Activated CD4-positive, CD25-positive, alpha-beta regulatory T cell treated with anti-CD3 and anti-CD28 coated beads, Interleukin-2, amount 50 U/mL, for 24 hours (primary cell): ENCODE results near the gene ATP9A.

Experiments
- ATAC-seq, 2 donors: fragments of 150-1000 bp; cut with Tn5 transposase; one replicate each; pipeline ENCODE4 v1.10.0; 2021; ENCODE audit warnings: mild to moderate bottlenecking in 1 of 2, moderate library complexity in 1 of 2

Gene ATP9A

DNA sequence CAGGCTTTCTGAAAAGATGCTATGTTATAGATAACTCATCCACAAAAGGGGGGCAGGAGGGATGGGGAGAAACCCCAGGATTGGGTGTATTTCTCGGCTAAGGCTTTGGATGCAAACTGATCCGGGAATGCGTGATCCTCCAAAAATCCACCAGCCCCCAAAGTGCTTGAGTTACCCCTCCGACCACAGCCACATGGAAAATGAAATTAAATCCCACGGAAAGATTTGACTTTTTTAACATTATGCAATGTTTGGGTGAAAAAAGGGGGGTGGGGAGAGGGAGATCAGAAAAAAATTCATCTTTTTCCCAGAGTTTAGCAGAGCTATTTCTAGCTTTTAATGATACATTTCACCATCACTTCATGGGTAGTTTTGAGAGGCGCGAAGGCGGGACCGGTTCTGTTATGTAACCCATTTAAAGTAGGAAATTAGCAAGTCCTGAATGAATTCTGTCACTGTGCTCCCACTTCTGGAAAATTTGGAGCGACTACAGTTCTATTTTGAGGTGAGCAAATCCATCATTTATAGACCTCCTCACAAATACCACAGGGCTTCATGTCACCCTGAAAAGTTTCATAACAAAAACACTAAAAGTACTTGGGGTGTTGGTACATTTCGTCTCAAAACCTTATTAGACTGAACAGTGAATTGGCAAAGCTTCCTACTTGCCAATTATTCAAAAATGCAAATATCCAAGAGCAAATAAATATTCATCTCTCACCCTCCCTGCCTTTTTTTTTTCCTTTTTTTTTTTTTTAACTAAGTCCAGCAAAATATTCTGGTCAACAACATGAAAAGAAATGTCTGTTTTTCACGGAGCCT is 173.7 kb downstream of the ATP9A start:
- ATAC-seq = no peak

DNA sequence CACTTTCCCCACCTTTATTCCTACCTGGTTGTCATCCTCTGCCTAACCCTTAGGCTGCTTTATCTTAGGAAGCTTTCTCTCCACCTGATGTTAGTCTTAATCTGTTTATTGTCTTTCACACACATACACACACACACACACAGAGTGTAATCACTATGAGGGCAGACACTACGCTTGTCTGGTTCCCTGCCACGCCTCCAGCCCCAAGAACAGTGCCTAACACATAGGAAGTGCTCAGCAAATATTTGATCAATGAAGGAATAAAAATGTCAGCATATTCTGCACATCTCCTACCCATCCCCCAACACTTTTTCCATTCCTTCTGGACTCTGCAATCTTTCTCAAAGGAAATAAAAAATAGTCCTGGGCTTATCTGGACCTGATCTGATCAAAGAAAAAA is 174.6 kb downstream of the ATP9A start:
- ATAC-seq = no peak

DNA sequence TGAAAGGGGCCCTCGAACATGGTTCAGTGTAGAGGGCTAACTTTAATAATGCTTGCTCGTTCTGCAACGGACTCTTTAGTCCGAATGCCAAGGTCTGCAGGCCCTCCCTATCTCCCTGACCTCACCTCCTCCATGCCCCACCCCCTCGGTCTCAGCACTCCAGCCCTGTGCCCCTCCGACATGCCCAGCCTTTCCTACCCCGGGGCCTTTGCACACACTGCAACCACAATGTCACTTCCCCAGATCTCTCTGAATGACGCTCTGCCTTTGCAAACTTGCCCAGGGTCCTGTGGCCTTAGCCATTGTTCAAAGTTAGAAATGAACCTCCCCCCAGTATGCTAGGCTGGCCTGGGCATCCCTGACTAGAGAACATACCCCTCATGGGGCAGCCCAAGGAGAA is 175.6 kb downstream of the ATP9A start:
- no peak for ATAC-seq

DNA sequence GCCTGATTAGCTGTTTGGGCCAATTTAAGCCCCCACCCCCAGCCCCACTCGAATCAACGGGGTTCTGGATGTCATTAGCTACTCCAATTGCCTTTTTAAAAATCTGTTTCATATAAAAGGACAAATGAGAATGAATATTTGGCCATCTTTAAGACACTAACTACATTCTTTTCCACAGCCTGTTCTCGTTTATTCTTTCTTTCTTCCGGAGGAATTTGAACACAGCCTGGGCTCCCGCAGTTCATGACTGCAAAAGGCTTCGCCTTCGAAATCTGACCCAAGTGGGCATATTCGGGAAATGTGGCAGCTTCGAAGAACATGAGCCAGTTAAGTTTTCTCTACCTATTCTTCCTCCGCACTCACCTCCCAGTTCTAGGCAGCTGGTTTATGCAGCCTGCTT is 176.3 kb downstream of the ATP9A start:
- ATAC-seq = no peak

DNA sequence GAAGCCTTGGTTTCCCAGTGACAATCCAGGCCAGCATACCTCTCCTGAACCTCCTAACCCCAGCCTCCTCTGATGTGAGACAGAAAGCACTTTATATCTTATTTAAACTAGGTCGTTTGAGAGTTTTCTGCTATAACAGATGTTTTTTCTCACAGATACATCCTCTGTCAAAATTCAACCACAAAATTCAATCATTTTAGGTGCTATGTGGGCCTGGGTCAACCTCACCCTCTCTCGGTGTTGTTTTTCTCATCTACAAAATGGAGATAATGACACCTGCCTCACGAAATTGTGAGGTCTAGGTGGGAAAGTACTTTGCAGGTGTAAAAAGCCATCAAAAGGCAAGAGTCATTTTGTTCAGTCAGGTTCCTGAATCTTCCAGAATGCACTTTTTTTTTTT is 179.4 kb downstream of the ATP9A start:
- ATAC-seq = no peak

DNA sequence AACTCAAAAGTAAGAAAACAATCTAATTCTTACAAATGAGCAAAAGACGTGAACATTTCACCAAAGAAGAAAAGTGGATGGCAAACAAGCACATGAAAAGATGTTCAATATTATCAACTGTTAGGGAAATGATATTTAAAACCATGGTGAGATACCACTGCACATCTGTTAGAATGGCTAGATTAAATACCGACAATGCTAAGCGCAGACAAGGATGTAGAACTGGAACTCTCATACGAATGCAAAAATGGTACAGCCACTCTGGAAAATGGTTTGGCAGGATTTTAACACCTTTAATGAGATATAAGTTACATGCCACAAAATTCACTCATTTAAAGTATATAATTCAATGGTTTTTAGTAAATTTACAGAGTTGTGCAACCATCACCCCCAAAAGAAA is 181.0 kb downstream of the ATP9A start:
- no peak for ATAC-seq

DNA sequence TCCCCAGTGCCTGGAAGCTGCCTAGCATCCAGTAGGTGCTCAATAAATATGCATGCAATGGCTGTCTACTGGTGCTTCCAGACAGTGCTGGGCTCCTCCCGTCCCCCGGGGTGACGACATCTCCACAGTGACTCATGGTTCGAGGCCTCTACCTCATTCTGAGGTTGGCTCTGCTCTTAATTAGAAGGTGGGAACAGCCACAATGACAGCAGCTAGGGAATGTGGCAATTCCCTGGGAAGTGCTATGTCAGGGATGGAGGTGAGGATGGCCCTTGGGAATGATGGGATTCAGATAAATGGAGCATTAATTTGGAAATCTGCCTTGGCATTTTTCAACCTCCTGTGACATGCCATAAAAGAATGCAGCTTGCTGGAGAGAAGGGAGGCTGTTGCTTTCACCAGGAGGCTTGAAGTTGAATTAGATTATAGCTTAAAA is 182.2 kb downstream of the ATP9A start:
- no peak for ATAC-seq

DNA sequence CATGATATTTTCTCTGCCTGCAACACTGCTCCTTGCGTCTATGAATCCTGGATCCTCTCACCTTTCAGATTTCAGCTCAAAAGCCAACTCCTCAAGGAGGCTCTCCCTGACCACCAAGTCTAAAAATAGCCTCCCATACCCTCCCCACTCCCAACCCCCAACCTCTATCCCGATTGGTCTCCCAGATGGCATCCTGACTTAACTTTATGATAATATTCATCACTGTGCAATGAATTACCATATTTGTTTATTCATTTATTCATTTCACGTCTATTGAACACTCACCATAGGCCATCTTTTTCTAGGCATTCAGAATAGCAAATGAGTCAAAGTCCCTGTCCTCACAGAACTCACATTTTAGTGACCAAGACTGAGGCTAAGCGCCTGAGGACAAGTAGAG is 183.0 kb downstream of the ATP9A start:
- no peak for ATAC-seq

DNA sequence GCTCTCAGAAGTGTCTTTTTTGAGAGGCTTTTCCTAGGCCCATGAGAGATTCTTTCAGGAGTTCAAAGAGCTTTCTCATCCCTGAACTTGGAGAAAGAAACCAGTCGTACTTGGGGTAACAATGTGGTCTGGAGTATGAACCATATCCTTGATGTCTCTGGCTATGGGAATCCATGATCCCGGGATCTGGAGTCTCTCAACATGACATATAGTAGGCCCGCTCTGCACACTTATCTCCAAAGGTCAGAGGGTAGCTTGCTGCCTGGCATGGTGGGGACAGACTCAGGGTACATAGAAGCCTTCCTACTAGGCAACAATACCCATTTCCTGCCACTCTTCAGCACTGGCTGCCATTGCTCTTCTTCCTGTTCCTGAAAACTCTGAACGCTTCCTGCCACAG is 183.5 kb downstream of the ATP9A start:
- ATAC-seq = no peak

DNA sequence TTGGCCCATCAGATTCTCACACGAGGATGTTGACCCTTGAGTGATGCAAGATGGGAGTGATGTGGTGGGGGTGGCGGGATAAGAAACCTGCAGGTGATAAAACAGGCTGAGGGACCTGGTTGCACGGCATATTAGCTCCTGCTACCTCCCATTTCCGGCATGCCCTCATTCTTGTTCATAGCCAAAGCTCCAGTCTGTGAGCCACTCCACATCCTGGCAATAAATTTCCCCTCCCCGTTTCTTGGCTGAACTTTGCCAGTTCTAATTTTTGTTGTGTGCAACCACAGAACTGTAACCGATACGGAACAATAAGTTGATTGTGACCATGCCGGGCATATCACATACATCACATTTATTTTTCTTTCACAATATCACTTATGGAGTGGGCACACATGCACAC is 184.1 kb downstream of the ATP9A start:
- no peak for ATAC-seq

DNA sequence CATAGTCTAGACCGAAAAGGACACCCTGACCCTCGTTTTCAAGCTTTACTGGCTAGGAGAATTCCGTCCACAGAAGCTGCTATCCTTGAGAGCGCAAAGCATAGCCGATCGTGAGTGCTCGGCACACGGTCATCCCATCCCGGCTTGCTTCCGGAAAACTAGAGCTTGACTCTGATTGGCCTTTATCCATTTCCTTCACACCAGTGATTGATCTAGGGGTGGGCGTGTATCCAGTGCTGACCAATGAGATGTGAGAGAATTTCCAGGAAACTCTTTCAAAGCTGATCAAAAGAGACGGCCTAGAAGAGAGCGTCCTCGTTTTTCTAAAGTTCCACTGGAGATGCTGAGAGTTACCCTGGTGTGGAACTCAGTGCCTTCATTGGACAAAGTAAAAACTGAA is 184.7 kb downstream of the ATP9A start:
- ATAC-seq = no peak

DNA sequence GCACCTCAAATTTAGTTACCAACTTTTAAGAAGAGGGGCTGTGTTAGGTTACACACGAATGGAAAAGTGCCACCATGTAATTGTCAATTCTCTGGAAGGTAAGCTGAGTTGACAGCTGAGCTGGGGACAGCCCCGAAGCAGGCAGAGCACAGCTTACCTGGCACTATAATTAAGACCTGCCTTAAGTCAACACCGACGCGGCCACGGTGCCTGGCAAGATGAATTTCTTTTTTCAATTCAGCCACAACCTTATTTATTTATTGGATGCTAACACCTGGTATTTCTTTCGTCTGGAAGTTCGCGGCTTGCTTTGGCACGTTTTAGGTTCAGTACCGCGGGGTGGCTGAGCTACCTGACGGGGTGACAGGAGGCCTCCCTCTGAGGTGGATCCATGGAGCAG is 185.1 kb downstream of the ATP9A start:
- no peak for ATAC-seq

DNA sequence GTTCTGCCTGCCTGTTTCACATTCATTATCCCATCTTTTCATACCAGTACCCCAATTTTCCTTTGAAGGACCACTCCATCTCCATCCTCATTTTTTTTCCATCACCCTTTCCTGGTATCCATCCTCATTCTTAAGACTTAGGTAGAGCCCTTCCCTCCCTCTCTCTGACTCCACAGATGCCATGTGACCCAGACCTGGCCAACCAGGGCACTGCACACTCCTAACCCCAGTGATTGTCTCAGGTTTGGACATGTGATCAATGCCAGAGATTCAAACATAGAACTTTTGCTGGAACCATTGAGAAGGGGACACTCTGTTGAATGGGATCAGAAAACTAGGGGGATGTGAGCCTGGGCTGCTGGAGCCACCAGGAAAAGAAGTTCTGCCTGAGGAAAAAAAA is 186.6 kb downstream of the ATP9A start:
- no peak for ATAC-seq

DNA sequence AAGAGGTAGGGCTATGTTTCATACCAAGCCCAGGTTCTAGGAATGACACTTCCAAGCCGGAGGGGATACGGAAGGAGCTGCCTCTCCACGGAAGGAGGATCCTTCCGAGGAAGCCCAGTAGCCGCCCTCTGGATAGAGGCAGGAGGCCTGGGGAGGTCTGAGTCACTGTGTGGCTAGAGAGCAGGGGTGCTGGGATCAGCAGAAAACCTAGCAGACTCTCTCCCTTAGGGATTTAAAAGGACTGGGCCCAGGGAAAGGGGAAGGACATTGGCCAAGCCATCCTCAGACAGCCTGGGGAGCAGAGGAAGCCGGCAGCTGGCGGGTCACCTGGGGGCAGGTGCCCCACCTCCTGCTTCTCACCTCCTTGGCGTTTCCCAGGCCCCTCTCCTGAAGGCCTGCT is 189.1 kb downstream of the ATP9A start:
- no peak for ATAC-seq

DNA sequence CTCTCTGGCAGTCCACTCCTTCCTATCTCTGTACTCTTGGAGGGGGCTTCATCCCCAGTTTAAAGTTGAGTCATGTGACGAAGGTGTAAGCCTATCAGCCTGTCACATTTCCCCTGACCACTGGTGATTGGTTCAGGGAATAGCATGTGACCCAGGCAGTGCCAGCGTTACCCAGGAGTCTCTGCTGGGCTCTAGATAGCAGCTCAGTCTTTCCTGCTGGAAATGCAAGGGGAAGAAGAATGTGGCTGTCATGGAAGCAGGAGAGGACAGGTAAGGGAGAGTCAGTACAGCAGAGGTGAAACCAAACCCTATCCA is 190.1 kb downstream of the ATP9A start:
- no peak for ATAC-seq

DNA sequence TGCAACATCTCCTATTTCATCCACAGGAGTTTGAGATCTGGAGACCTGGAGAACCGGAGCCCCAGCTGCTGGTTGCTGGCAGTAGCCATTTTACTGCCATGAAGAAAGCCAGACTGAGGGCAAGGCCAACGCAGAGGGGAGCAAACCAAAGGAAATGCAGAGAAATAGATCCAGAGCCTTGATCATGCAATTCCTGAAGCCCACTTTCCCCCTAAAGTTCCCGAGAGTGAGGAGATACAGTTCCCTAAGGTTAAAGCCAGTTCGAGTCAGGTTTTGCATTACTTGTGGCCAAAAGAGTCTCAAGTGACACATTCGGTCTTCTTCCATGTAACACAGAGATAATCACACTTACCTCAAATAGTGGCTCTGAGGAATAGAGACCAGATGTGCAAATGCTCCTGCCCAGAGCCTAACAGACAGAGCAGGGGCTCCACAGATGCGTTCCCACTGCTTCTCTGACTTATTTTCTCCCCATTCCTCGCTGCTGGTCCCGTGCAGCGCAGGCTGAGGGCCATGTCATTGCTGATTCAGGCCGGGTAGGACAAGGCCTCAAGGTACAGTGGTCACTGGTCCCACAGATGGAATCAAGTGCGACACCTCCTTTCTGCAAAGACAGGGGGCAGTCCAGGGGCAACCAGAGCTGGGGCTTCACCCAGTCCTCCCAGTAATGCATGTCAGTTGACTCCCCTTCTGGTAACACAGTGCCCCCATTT is 190.6 kb downstream of the ATP9A start:
- ATAC-seq = no peak

DNA sequence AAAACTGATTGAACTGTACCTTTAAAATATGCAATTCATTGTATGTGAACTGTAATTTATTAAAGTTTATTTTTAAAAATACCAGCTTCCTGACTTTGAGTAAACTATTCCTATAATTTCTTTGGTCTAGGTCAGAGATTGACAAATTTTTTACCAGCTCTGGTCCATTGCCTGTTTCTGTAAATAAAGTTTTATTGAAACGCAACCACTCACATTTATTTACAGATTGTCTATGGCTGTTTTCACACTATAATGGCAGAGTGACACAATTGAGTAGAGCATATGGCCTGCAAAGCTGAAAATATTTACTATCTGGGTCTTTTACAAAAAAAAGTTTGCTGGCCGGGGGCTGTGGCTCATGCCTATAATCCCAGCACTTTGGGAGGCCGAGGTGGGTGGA is 192.7 kb downstream of the ATP9A start:
- ATAC-seq = no peak

DNA sequence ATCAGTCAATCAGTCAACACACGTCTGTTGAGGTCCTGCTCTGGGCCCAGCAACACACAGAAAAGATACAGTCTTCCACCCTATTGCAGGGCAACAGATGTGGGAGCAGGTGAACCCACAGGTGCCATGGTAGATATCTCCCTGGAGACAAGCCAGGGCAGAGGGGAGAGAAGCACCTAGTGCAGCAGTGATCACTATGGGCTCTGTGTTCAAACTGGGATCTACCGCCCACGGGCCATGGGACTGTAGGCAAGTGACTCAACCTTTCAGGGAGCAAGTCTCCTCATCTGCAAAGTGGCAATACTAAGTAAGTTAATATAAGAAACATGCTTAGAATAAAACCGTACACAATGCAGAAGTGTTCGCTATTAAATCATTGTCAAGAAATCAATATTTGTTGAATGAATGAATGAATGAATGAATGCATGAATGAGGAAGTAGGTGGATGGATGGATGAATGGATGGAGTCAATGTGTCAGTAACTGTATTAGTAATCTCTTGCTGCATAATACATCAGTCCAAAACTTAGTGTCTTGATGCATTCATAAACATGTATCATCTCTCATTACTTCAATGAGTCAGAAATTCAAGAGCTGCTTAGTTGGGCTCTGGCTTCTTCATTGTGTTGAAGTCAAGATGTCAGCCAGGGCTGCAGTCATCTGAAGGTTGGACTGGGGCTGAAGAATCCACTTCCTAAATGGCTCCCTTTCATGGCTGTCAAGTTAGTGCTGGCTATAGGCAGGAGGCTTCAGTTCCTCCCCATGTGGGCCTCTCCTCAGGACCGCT is 193.7 kb downstream of the ATP9A start:
- ATAC-seq = peak; percentile 90 to 95

DNA sequence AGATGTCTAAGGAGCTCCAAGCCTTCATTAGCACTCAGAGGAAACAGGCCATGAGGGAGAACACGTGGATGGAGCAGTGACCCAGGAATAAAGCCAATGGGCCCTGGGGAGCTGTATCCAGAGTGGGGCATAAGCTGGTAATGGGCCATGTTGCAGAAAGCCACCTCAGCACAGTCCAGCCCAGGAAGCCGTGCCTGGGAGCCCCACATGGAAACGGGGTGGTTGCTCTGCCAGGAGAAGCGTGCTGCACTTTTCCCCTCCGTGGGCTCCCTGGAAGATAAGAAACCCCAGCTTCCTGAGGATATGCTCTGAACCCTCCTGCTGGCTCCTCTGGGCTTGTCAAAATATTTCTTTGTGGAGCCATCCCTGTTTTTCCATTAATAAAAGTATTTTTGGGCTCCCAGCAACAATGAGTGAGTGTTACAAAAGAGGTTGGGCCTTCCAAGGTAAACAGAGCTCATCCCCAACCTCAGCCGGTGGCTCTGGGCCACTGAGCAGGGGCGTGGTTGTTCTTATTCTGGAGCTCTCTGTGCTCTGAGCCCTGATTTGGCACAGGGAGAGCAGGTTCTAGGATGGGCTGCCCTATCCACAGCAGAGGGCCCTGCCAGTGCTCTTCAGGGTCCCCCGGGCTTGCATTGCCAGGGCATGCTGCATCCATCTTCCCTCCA is 194.5 kb downstream of the ATP9A start:
- ATAC-seq = no peak

DNA sequence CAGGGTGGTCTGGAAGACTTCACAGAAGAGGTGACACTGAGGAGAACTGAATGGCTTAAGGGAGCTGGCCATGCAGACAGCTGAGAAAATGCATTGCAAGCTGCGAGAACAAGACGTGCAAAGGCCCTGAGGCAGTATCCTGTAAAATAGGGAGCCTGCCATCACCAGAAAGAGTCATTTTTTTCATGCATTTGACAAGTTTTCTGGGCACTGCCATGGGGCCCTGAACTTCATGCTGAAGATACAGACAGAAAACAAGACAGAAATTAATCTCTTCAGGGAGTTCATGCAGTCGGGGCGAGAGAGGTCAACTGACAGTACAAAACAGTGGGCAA is 196.8 kb downstream of the ATP9A start:
- ATAC-seq = no peak

DNA sequence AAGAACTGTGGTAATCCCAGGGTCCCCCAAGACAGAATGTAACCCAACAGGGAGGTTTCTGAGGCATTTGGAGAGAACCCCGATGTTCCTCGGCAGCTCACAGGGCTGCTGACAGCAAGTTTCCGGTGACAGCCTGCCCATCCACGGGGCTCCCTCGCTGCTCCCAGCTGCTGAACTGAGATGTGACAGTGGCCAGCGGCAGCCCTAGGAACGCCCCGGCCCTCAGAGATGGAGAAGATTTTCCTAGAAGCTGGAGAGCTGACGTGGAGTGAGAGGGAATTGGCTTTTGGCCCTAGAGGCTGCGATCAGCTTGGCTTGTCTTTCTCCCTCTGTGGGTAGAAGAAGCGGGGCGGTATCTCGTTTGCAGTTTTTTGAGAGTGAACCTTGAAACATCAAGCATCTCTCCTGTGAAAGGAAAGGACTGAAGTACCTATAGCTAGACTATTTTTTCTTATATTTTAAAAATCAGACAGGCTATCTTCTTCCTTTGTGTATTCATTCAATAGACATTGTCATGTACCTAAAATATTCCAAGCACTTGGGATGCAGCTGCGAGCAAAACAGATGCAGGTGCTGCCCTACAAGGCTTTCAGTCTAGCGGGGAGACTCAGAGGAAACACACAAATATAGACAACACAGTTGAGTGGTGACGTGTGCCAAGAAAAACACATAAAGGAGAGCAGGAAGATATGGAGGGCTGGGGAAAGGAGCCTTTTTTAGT is 197.3 kb downstream of the ATP9A start:
- no peak for ATAC-seq

DNA sequence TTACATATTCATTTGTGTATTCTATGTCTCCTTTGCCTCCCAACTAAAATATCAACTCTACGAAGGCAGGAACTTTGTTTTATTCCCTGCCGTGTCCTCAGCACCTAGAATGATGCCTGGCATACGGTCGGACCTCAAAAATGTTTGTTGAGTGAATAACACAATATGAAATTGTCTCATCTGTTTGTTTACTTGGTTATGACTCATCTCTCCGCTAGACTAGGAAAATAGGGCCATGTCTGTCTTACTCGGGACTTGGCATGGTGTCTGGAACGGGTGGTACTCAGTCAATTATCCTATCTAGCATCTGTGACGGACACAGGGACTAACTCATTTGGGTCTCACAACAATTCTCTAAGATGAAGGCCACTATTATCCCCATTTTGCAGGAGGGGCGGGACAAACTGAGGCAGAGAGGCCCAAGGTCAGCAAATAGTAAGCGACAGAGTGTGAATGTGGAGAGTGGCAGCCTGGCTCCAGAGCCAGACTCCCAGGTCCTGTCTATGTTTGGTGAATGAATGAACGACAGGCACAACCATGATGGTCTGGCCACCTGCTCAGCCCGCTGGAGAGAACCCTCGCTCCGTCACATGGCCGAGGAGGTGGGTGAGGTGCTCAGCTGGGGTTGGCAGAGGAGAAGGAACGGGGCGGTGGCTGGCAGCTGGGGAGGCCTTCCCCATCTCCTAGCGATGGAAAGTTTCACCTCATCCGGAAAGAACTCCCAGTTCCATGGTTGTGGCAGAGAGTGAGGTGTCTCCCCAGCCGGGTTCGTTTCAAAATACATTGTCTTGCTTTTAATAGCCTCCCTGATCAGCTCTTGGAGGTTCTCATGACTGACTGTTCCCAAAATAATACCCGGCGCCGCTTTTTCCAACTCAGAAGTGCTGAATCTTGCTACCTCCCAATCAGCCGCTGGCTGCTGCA is 198.1 kb downstream of the ATP9A start:
- no peak for ATAC-seq
